ENCODE measurements around the gene ASB10. TPM values are rescaled to one million over a fixed set of nuclear protein-coding genes. Genes with fewer than 3 reads are reported as not detected.

The ASB10 gene, protein sequence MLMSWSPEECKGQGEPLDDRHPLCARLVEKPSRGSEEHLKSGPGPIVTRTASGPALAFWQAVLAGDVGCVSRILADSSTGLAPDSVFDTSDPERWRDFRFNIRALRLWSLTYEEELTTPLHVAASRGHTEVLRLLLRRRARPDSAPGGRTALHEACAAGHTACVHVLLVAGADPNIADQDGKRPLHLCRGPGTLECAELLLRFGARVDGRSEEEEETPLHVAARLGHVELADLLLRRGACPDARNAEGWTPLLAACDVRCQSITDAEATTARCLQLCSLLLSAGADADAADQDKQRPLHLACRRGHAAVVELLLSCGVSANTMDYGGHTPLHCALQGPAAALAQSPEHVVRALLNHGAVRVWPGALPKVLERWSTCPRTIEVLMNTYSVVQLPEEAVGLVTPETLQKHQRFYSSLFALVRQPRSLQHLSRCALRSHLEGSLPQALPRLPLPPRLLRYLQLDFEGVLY
- 0.99 TPM in 1 of 2 replicates, not detected in the other for total RNA-seq
- not detected for polyA plus RNA-seq (2012)

DNA sequence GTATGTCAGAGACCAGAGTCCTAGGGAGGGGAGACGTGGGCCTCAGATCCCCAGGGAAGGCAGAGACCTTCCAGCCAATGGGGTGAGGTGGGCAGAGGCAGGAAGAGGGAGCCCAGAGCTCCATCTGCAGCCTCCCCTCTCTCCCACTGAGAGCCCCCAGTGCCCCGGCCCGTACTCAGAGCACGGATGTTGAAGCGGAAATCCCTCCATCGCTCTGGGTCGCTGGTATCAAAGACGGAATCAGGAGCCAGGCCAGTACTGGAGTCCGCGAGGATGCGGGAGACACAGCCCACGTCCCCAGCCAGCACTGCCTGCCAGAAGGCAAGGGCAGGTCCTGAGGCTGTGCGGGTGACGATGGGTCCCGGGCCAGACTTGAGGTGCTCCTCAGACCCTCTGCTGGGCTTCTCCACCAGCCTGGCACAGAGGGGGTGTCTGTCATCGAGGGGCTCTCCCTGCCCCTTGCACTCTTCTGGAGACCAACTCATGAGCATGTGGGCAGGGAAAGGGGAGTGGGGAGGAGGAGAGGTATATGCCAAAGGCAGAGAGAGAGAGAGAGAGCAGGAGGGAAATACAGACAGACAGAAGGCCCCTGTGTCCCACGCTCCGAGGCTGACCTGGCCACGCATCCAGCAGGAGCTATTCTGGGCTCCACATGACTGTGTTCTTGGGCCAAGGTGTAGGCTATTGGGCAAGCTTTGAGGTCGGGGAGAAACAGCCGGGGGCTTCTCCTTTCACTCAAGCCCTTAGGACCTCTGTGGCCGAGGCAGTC is at the start of gene ASB10:
Gene ASB10 (minus strand): TSS at position 611 of the 769 bp plus-strand sequence. CDS start 120 bp downstream, at position 491.
- no peak for DNase-seq (ENCODE audit: low read depth)

DNA sequence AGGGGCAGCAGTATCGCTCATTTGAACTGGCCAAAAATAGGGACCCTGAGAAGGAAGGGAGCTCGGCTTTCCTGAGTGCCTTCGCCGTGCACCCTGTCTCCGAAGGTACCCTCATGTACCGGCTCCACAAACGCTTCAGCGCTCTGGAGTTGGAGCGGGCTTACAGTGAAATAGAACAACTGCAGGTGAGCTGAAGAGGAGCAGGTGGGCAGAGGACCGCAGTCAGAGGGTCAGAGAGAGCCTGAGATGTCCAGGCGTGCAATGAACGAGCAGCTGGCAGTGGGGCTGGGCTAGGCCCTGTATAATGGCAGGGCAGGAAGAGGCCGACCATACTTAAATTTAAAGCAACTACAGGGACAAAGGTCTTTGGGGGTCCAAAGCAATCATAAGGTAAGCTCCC is 49.4 kb upstream of the ASB10 start:
- no peak for DNase-seq (ENCODE audit: low read depth)

DNA sequence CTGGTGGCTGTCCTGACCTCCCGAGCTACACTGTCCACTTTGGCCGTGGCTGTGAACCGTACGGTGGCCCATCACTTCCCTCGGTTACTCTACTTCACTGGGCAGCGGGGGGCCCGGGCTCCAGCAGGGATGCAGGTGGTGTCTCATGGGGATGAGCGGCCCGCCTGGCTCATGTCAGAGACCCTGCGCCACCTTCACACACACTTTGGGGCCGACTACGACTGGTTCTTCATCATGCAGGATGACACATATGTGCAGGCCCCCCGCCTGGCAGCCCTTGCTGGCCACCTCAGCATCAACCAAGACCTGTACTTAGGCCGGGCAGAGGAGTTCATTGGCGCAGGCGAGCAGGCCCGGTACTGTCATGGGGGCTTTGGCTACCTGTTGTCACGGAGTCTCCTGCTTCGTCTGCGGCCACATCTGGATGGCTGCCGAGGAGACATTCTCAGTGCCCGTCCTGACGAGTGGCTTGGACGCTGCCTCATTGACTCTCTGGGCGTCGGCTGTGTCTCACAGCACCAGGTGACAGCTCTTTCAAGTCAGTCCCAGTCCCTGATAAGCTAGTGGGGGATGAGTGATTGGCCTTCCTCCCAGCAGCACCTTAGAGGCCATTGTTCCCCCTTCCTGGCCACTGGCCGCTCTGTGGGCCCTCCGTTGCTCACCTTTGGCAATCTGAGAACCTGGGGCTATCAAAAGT is 48.2 kb upstream of the ASB10 start:
- DNase-seq (ENCODE audit: low read depth): no peak

DNA sequence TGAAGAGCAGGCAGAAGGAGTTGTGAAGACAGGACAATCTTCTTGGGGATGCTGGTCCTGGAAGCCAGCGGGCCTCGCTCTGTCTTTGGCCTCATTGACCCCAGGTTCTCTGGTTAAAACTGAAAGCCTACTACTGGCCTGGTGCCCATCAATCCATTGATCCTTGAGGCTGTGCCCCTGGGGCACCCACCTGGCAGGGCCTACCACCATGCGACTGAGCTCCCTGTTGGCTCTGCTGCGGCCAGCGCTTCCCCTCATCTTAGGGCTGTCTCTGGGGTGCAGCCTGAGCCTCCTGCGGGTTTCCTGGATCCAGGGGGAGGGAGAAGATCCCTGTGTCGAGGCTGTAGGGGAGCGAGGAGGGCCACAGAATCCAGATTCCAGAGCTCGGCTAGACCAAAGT is 46.8 kb upstream of the ASB10 start:
- no peak for DNase-seq (ENCODE audit: low read depth)

DNA sequence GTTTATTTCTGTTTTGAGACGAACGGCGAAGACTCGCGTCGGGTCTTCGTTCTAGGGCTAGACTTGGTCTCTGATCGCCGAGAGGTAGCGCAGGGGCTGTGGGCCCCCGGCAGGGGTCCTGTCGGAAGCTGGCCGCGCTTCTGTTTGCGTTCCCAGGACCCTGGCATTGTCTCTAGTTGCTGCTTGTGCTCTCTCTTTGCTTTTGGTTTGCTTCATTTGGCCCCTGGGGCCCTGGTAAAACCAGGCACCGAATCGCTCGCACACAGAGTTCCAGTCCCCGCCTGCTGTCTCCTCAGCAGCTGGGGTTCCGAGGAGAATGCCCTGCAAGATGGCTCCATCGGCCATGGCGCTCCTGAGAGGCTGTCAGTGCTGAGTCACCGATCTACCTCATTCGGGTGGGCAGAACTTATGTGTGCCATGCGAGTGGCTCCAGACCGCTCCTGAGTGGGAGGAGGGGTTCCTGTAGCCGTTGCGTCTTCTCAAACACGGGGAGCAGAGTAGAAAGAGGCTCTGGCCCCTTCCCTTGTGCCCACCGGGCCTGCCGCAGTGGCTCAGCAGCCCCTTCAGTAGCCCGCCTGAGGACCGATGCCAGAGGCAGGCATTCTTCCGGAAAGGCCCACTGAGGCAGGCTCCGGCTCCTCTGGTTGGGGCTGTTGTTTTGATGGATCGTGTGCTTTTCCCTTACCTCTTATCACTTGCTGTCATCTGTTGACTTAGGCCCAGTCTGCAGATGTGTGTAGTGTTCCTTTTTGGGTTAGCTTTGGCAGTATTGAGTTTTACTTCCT is 46.1 kb upstream of the ASB10 start:
- peak; percentile 89 for DNase-seq (ENCODE audit: low read depth)

DNA sequence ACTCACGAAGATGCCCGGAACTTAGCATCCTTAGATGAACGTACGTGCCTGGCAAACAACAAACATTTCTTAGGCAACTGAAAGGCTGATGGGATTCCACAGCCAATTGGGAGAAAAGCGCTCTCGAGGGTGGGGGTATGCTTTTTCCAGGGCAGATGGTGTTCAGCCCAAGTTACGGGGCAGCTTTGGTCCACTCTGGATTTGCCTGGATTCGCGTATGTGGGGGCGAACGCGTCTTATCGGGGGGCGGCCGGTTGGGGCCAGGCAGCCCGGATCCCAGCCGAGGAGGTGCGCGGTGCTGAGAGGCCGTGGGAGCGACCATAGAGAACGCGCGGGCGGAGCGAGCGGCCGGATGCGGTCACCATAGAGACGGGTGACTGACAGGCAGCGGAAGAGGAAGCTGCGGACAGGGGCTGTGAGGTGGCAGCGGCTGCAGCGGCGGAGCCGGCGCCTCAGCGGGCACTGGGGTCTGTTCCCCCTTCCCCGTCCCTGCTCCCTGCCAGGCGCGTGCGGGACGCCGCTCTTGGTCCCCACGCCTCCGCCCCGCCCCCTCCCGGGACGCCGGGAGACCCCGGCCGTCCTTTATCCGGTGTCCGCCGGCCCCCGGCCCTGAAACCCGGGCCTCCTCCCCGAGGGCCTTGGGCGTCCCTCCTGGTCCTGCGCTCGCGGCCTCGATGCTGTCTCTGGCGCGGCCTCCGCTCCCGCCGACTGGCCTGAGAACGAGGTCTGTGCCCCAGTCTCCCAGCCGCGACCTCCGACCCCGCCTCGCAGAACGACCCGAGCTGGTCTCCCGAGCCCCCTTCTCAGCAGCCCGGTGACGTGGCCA is 45.3 kb upstream of the ASB10 start, which contains the start of gene CHPF2:
Gene CHPF2 (plus strand): TSS at position 393 of the 826 bp plus-strand sequence. CDS start 1,529 bp downstream, outside the sequence.
- peak; percentile 93 for DNase-seq (ENCODE audit: low read depth)

DNA sequence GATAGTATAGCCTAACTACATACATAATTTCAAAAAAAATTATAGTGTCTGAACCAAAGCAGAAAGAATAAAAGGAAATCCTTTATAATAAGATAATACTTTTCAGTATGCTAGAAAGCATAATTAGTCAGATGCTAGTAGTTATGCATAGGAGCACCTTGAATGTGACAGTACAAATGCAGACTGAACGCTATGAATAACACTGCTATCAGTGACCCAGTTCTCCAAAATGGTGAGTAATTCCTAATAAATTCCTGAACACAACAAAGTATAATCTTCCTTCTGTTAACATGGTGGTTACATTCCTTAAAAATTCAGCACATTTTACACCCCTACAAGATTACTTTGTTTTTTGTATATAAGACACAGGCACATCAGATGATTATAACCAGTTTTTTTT is 44.0 kb upstream of the ASB10 start:
- no peak for DNase-seq (ENCODE audit: low read depth)

DNA sequence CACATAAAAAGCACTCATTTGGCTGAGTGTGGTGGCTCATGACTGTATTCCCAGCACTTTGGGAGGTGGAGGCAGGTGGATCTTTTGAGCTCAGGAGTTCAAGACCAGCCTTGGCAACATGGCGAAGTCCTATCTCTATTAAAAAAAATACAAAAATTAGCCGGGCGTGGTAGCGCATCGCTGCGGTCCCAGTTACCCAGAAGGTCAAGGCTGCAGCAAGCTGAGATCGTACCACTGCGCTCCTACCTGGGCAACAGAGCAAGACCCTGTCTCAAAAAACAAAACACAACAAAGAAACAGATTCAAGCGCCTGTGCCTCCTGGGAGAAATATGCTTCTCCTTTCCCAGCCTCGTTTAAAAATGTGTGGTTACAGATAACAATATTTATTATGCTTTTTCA is 42.2 kb upstream of the ASB10 start:
- no peak for DNase-seq (ENCODE audit: low read depth)

DNA sequence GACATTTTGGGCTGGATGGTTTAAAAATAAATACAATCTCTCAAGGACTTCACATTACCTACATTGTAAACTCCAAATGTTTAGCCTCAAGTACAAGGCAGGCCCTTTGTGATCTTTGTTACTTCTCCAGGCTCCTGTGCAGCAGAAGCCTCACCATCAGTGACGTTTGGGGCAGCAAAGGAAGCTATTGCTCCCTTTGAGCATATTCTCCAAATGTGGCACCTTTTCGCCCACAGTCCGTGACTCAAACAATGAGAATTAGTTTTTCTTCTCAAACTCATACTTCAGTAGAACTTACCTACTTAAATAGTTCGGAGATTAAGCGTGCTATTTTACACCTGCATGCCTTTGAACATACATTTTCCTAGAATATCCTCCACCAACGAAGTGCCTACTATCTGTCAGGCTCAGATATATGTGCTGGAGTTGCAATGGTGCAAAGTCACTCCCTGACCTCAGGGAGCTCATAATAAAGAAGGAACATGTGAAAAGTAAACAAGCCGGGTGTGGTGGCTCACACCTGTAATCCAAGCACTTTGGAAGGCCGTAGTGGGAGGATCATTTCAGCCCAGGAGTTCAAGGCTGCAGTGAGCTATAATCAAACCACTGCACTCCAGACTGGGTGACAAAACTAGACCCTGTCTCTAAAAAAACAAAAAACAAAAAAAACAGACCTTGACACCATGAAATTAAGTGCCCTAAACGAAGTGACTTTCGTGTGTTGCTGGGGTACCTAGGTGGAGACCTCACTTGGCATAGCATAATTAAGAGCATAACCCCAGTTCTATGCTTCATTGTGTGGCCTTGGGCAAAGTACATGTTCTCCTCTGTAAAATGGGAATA is 41.2 kb upstream of the ASB10 start:
- DNase-seq (ENCODE audit: low read depth): no peak

DNA sequence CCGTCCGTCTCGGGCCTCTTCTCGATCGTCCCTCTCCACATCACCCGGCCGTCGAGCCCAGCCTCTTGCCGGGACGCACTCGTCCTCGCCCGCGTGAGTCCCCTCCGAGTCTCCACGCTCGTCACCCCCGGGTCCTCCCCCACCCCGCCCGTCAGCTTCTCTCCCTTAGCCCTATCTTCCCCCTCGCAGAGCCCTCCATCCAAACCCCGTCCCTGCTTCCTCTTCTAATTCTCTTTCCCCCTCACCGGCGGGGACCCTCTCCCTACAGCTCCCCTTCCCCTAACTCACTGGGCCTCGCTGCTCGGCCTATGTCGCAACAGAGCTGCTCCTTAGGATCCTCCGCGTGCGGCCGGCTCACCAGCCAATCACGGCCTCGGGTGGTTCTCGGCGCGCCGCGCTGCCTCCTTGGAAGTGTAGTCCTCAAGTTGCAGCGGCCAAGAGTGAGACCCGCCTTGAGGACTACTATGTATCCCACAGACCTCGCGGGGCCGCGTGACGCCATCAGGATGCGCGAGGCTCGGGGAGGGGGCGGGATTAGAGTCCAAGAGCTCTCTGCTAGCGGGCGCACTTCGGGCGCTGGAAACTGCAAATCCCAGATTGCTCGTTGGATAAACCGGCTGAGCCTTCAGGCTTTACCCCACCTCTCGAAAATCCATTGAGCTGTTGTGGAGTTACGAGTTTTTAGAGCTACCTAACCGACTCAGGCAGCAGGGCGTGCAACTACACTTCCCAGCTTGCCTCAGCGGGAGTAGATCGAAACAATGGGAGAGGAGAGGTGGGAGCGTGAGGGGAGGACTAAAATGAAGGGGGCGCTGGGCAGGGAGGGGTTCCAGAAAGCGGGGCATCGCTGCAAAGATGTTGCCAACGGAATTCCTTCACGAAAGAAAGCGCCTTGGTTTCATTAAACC is 40.1 kb upstream of the ASB10 start, which contains the start of gene ABCF2:
Gene ABCF2 (minus strand): TSS at position 331 of the 908 bp plus-strand sequence. CDS start 747 bp downstream, outside the sequence.
- DNase-seq (ENCODE audit: low read depth): peak; percentile 100

DNA sequence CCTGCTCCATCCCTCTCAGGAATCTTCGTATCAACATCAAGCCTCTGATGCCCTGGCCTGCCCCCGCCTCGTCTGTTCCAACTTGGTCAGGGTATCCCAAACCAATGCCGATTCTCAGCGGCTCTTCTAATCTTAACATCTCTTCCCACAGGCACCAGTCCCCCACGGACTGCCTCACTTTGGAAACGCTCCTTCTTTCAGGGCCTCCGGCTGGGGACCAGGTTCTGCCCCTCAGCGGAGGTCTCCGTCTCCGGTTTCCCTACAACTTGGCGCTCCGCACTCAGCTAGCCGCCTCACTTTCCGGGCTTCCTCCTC is 39.5 kb upstream of the ASB10 start:
- DNase-seq (ENCODE audit: low read depth): no peak

DNA sequence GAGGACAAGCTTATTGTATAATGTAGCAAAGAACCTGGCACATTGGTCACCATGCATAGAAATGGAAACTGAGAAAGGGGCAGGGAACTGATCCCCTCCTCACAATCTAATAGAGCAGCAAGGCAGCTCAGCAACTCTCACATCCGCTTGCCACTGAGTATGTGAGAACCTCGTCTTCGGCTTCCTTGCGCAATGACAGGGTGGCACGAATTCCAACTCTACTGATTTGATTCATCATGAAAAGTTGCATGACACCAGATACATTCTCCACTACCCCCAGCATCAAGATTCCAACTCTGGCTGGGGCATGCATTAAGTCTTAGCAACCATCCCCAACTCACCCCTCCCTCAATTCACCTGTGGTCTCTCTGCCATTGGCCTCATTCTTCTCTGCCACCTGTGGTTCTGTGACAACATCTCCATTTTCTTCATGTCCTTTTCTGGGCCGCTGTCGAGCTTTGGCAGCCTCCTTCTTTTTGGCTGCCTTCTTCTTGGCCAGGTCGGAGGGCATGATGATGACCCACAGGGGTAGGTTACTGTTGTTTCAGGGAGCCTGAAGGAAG is 39.0 kb upstream of the ASB10 start:
- no peak for DNase-seq (ENCODE audit: low read depth)

DNA sequence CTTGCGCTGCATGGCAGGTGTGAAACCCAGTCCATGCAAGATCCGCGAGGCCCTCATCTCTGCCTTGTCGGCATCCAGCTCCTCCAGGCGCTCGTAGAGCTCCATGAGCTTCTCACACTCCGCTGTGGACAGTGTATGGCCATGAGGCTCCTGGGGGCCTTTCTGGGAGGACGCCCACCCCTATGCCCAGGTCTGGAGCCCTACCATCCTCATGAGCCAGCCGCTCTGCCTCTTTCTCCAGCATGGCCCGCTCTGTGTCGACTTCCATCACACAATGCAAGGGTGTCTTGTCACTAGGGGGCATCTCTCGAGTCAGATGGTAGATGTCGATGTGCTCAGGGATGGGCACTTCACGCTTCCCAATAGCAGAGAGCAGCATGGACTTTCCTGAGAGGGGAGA is 36.7 kb upstream of the ASB10 start:
- no peak for DNase-seq (ENCODE audit: low read depth)

DNA sequence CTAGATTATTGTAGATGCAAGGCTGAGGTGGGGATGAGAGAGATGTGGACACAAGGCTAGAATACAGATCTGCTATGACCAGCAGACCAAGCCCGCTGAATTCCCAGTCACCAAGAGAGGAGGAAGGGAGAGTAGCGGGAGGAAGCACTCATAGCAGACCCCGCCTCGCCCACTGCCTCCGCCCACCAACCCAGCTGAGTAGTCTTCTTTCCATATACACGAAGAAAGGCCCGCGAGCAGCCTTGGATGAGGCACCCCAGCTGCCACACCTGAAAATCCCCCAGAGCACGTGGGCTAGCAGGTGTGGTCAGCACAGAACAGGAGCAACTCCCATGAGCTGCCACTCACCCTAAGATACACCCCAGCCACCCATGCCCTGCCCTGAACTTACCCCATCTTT is 31.1 kb upstream of the ASB10 start:
- no peak for DNase-seq (ENCODE audit: low read depth)

DNA sequence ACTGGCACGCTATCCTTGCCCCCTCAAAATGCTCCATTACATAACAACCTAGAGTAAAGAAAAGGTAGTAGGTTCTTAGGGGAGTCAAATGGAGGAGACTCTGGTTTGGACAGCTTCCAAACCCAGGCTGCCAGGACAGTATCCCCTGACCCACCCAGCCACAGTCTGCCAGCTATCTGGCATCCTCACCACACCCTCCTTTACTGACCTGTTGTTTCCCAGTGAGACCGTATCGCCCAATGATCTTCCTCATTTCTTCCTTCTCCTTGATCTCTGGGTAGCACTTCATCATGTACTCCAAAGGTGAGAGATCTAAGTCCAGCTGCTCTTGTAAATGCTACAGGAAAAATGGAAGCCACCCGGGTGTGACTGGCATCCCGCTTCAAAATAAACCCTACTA is 28.3 kb upstream of the ASB10 start:
- no peak for DNase-seq (ENCODE audit: low read depth)

DNA sequence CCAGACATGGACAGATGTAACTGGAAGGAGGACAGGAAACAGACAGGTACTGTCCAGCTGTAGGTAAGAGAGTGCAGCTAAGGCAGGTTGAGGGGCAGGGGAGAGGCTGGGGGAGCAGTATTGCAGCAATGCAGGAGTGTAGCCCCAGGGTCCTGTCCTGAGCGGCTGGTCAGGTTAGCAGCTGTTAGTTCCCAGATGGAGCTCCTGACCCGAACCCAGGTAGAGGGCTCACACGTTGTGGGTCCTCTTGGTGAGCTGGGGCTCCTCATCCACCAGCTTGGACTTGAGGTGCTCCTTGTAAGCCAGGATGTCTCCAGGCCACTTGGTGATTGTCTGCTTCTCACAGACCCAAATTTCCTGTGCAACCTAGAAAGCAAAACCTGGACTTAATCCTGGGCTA is 26.8 kb upstream of the ASB10 start:
- no peak for DNase-seq (ENCODE audit: low read depth)

DNA sequence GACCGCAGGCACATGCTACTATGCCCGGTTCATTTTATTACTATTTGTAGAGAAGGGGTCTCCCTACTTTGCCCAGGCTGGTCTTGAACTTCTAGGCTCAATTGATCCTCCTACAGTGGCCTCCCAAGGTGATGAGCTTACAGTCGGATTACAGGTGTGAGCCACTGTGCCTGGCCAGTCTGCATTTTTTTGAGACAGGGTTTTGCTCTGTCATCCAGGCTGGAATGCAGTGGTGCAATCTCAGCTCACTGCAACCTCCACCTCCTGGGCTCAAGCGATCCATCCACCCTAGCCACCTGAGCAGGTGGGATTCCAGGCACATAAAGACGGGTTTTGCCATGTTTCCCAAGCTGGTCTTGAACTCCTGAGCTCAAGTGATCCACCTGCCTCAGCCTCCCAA is 25.6 kb upstream of the ASB10 start:
- no peak for DNase-seq (ENCODE audit: low read depth)
